Stimulated activated CD4-positive, alpha-beta T cell treated with anti-CD3 and anti-CD28 coated beads, Interleukin-1b, Interleukin-23, amount 100 ng/mL, for 24 hours (primary cell): ENCODE data around the gene HRCT1.
"Not testable (repeated sequence)": the region's sequence is repeated elsewhere in the genome, so short reads cannot be mapped to it uniquely, and the experiment has no call there.

ENCODE experiments used
- DNase-seq, 4 experiments: peaks; one replicate each; pipeline ENCODE4 v3.0.0-alpha.2; 2020; ENCODE audit warnings: low read depth in 4 of 4, low spot score in 1 of 4

HRCT1 gene

GRCh38 chr9:35905912-35906679 is at the start of gene HRCT1:
Gene HRCT1 (plus strand): TSS chr9:35906202. CDS start chr9:35906288, 86 bp downstream.
- no peak for DNase-seq

- no peak for DNase-seq
Measured at GRCh38 chr9:35856206-35856605, 49.8 kb upstream of the HRCT1 start.

- DNase-seq: no peak
Measured at GRCh38 chr9:35856882-35857281, 49.1 kb upstream of the HRCT1 start.

GRCh38 chr9:35858458-35858857 is 47.5 kb upstream of the HRCT1 start:
- no peak for DNase-seq

- no peak for DNase-seq
Measured at GRCh38 chr9:35859310-35859989, 46.6 kb upstream of the HRCT1 start.

GRCh38 chr9:35859990-35860339 is 46.0 kb upstream of the HRCT1 start:
- DNase-seq: no peak

GRCh38 chr9:35861161-35861897 is 44.7 kb upstream of the HRCT1 start:
- no peak for DNase-seq

GRCh38 chr9:35862328-35862727 is 43.7 kb upstream of the HRCT1 start:
- DNase-seq: no peak

- DNase-seq: no peak
Measured at GRCh38 chr9:35863583-35863982, 42.4 kb upstream of the HRCT1 start.

- no peak for DNase-seq
Measured at GRCh38 chr9:35864695-35865255, 41.2 kb upstream of the HRCT1 start.

- DNase-seq: no peak
Measured at GRCh38 chr9:35867538-35867937, 38.5 kb upstream of the HRCT1 start.

GRCh38 chr9:35868933-35869332 is 37.1 kb upstream of the HRCT1 start:
- no peak for DNase-seq

GRCh38 chr9:35869621-35870216 is 36.3 kb upstream of the HRCT1 start:
- DNase-seq: no peak

GRCh38 chr9:35870351-35870923 is 35.6 kb upstream of the HRCT1 start, which contains the start of gene OR13J1:
Gene OR13J1 (minus strand): TSS chr9:35870401. CDS start chr9:35870401, 0 bp downstream.
- no peak for DNase-seq

GRCh38 chr9:35871545-35871944 is 34.5 kb upstream of the HRCT1 start:
- no peak for DNase-seq

GRCh38 chr9:35872505-35872904 is 33.5 kb upstream of the HRCT1 start:
- DNase-seq: no peak

- peak; percentile 62 to 76 (median 72) for DNase-seq
Measured at GRCh38 chr9:35882263-35882848, 23.6 kb upstream of the HRCT1 start.

- no peak for DNase-seq
Measured at GRCh38 chr9:35882996-35883395, 23.0 kb upstream of the HRCT1 start.

- DNase-seq: not testable (repeated sequence)
Measured at GRCh38 chr9:35884908-35885307, 21.1 kb upstream of the HRCT1 start.

- DNase-seq: no peak
Measured at GRCh38 chr9:35891646-35892045, 14.4 kb upstream of the HRCT1 start.
